Cerebellar cortex (tissue), 1 donor: ENCODE measurements around the gene GAS5.
"Not testable (repeated sequence)": the region's sequence is repeated elsewhere in the genome, so short reads cannot be mapped to it uniquely, and the experiment has no call there.

ENCODE experiments used
- DNase-seq: peaks from one replicate; pipeline ENCODE4 v3.0.0-alpha.2; 2015; ENCODE audit warnings: low spot score

GAS5 gene

GRCh38 chr1:173869021-173869359, 1.2 kb upstream of the GAS5 start:
- DNase-seq, result no peak

GRCh38 chr1:173868266-173869020, 654 bp upstream of the GAS5 start, which contains the start of gene ZBTB37:
TSS of gene ZBTB37 (plus strand) at chr1:173868380. CDS start at chr1:173870226, 1,846 bp downstream.
- peak; percentile 77 for DNase-seq

GRCh38 chr1:173867141-173867752, 542 bp downstream of the GAS5 start:
- no peak for DNase-seq

- DNase-seq, result peak; percentile 32
Measured at GRCh38 chr1:173866413-173867115, 1.2 kb downstream of the GAS5 start.

- no peak for DNase-seq
Measured at GRCh38 chr1:173865468-173866164, 2.2 kb downstream of the GAS5 start.

GRCh38 chr1:173864179-173864867, 3.5 kb downstream of the GAS5 start:
- DNase-seq, result no peak

GRCh38 chr1:173863224-173864161, 4.3 kb downstream of the GAS5 start:
- peak; percentile 26 for DNase-seq

GRCh38 chr1:173862769-173863223, 5.0 kb downstream of the GAS5 start:
- DNase-seq, result peak; percentile 63

GRCh38 chr1:173862146-173862768, 5.5 kb downstream of the GAS5 start:
- DNase-seq, result peak; percentile 55

- DNase-seq, result peak; percentile 48
Measured at GRCh38 chr1:173861731-173862145, 6.1 kb downstream of the GAS5 start.

- DNase-seq, result no peak
Measured at GRCh38 chr1:173860065-173860464, 7.7 kb downstream of the GAS5 start.

GRCh38 chr1:173859547-173859946, 8.2 kb downstream of the GAS5 start:
- not testable (repeated sequence) for DNase-seq

GRCh38 chr1:173857363-173857917, 10.3 kb downstream of the GAS5 start:
- DNase-seq, result peak; percentile 25

GRCh38 chr1:173856903-173857302, 10.9 kb downstream of the GAS5 start:
- DNase-seq, result no peak

- no peak for DNase-seq
Measured at GRCh38 chr1:173856014-173856413, 11.8 kb downstream of the GAS5 start.

- no peak for DNase-seq
Measured at GRCh38 chr1:173853074-173853473, 14.7 kb downstream of the GAS5 start.

GRCh38 chr1:173852105-173852504, 15.7 kb downstream of the GAS5 start:
- no peak for DNase-seq

GRCh38 chr1:173832748-173833147, 35.0 kb downstream of the GAS5 start:
- no peak for DNase-seq

- DNase-seq, result no peak
Measured at GRCh38 chr1:173827611-173828010, 40.2 kb downstream of the GAS5 start.
